ENCODE data around the gene KIF17. TPM values are rescaled to one million over a fixed set of nuclear protein-coding genes. Genes with fewer than 3 reads are reported as not detected.
"Not testable (repeated sequence)": the region's sequence is repeated elsewhere in the genome, so short reads cannot be mapped to it uniquely, and the experiment has no call there.

Gene KIF17
- total and polyA plus RNA-seq, 4 donors = 3.9 to 12.6 (median 6.7) TPM

DNA sequence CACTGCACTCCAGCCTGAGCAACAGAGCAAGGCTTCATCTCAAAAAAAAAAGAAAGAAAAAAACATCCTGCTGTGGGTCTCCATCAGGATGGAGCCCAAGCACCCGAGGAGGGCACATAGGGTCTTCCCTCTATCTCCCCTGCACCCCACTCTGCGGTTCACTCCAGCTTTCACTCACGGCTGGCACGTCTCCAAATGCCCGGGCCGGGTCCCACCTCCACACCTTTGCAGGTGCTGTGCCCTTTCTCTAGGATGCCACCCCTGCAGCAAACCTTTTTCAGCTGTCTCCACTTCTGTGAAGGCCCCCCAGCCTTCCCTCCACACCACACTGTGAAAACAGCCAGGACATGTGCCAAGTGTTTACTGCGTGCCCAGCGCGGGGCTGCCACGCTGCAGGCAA lies 34.2 kb downstream of the KIF17 start:
- Histone ChIP-seq H3K4me3 (ENCODE audit: low read depth, low read length) (no peak overlapping the region), H3K27ac (ENCODE audit: low read depth, low read length) (no peak overlapping the region), H3K9me3 (ENCODE audit: control insufficient read depth, insufficient read depth, low read length) (no peaks in the 10 kb centered on the region), H3K4me1 (ENCODE audit: control insufficient read depth, insufficient read depth, low read length) (peaks cover 16% of the 10 kb centered on the region), H3K36me3 (ENCODE audit: control insufficient read depth, insufficient read depth, low read length) (peaks cover 55% of the 10 kb centered on the region), H3K27me3 (ENCODE audit: control insufficient read depth, insufficient read depth, low read length) (no peaks in the 10 kb centered on the region)
- no peak for DNase-seq (ENCODE audit: low read depth in 4 of 6, low spot score in 6 of 6)
- 80% methylated on average over 6 of the region's 10 CpGs for WGBS (ENCODE audit: insufficient coverage)

DNA sequence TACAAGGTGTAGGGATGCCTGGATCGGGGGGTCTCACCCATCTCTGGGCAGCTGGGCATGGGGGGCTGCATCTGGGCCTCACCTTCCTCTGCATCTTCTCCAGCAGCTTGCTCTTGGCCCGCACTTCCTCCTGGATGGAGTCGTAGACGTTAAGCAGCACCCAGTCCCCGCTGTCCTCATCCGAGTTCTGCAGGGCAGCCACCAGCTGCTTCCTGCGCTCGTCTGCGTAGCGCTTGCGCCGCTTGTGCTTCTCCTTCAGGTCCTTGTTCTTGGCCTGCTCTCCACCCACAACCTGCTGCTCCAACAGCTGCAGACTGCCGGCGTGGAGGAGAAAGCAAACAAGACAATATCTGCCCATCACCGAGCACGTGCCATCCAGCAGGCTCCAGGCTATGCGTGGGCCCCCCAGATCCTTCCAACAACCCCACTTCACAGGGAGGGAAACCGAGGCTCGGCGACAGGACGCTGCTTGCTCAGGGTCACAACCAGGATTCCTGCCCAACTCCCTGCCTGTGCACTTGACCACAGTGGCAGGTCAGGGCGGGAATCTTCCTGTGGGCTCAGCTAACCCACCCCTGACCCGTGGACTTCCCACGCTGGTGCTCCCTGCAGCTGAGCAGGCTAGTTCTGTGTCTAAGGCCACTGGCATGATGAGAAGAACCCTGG lies 35.1 kb downstream of the KIF17 start:
- no peak overlapping the region for H3K27ac ChIP-seq (ENCODE audit: low read depth, low read length)
- no peaks in the 10 kb centered on the region for H3K9me3 ChIP-seq (ENCODE audit: control insufficient read depth, insufficient read depth, low read length)
- WGBS (ENCODE audit: insufficient coverage) = 88% methylated on average over 24 of the region's 24 CpGs
- DNase-seq (ENCODE audit: low read depth in 4 of 6, low spot score in 6 of 6) = no peak
- H3K4me3 ChIP-seq (ENCODE audit: low read depth, low read length) = no peak overlapping the region
- H3K4me1 ChIP-seq (ENCODE audit: control insufficient read depth, insufficient read depth, low read length) = peaks cover 16% of the 10 kb centered on the region
- H3K36me3 ChIP-seq (ENCODE audit: control insufficient read depth, insufficient read depth, low read length) = peaks cover 50% of the 10 kb centered on the region
- H3K27me3 ChIP-seq (ENCODE audit: control insufficient read depth, insufficient read depth, low read length) = no peaks in the 10 kb centered on the region

DNA sequence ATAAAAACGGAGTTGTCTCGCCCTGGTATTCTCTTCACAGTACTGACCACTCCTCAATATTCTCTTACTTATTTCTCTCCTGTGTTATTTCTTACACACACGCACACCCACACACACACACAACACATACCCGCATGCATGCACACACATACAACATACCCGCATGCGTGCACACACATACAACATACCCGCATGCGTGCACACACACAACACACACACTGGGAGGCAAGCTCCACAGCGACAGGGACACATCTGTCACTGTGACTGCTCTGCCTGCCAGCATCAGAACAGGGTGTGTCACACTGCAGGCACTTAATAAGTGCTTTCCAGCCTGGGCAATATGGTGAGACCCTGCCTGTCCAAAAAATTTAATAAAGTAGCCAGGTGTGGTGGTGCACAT lies 35.8 kb downstream of the KIF17 start:
- Histone ChIP-seq H3K27me3 (ENCODE audit: control insufficient read depth, insufficient read depth, low read length) (no peaks in the 10 kb centered on the region), H3K27ac (ENCODE audit: low read depth, low read length) (no peak overlapping the region), H3K4me3 (ENCODE audit: low read depth, low read length) (no peak overlapping the region), H3K36me3 (ENCODE audit: control insufficient read depth, insufficient read depth, low read length) (peaks cover 43% of the 10 kb centered on the region), H3K9me3 (ENCODE audit: control insufficient read depth, insufficient read depth, low read length) (no peaks in the 10 kb centered on the region), H3K4me1 (ENCODE audit: control insufficient read depth, insufficient read depth, low read length) (peaks cover 16% of the 10 kb centered on the region)
- no peak for DNase-seq (ENCODE audit: low read depth in 4 of 6, low spot score in 6 of 6)
- 95% methylated on average over 9 of the region's 9 CpGs for WGBS (ENCODE audit: insufficient coverage)

DNA sequence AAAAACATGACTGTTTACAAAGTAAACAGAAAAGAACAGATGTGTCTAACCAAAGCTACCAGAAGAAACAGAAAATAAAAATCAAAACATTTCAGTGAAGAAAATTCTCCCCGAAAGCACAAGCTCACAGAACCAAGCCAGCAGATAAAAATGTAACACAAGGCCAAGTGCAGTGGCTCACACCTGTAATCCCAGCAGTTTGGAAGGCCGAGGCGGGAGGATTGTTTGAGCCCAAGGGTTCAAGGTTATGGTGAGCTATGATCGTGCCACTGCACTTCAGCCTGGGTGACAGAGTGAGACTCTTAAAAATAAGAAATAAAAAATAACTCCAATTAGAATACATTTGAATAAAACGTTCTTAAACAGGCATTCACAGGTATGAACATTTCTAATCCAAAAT lies 37.5 kb downstream of the KIF17 start:
- H3K27ac ChIP-seq (ENCODE audit: low read depth, low read length) = no peak overlapping the region
- no peaks in the 10 kb centered on the region for H3K9me3 ChIP-seq (ENCODE audit: control insufficient read depth, insufficient read depth, low read length)
- WGBS (ENCODE audit: insufficient coverage) = no CpG with 5 or more reads among the region's 5 CpGs
- H3K4me3 ChIP-seq (ENCODE audit: low read depth, low read length) = no peak overlapping the region
- peaks cover 30% of the 10 kb centered on the region for H3K36me3 ChIP-seq (ENCODE audit: control insufficient read depth, insufficient read depth, low read length)
- peaks cover 6% of the 10 kb centered on the region for H3K4me1 ChIP-seq (ENCODE audit: control insufficient read depth, insufficient read depth, low read length)
- no peak for DNase-seq (ENCODE audit: low read depth in 4 of 6, low spot score in 6 of 6)
- H3K27me3 ChIP-seq (ENCODE audit: control insufficient read depth, insufficient read depth, low read length) = no peaks in the 10 kb centered on the region

DNA sequence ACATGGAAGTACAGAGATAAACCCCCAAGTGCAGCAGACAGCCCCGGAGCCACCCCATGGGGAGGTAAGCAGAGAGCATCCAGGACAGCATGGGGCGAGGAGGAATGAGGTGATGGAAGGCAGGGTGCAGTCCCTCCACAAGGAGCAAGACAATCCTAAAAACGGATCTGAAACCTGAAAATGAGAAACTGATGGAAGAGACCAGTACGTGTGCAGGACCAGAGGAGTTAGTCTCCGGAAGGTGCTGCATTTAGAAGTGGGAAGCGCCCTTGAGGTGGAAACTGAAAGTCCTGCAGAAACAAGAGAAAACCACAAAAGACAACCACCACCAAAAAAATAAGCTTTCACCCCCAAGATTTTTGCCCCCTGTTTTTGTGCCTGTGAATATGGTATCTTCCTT lies 39.2 kb downstream of the KIF17 start:
- Histone ChIP-seq H3K27me3 (ENCODE audit: control insufficient read depth, insufficient read depth, low read length) (no peaks in the 10 kb centered on the region), H3K4me1 (ENCODE audit: control insufficient read depth, insufficient read depth, low read length) (no peaks in the 10 kb centered on the region)

DNA sequence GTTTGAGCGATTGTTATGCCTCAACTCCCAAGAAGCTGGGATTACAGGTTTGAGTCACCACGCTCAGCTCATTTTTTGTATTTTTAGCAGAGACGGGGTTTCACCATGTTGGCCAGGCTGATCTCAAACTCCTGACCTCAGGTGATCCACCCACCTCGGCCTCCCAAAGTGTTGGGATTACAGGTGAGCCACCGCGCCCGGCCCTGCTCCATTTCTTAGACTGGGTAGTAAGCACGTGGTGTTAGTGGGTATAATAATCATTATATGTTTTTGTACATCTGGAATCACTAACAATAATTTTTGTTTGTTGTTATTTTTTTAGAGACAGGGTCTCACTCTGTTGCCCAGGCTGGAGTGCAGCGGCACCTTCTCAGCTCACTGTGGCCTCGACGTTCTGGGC lies 44.2 kb downstream of the KIF17 start:
- 95% methylated on average over 4 of the region's 11 CpGs for WGBS (ENCODE audit: insufficient coverage)
- not testable (repeated sequence) for H3K9me3 ChIP-seq (ENCODE audit: control insufficient read depth, insufficient read depth, low read length); DNase-seq (ENCODE audit: low read depth in 4 of 6, low spot score in 6 of 6); H3K4me1 ChIP-seq (ENCODE audit: control insufficient read depth, insufficient read depth, low read length); H3K27me3 ChIP-seq (ENCODE audit: control insufficient read depth, insufficient read depth, low read length); H3K27ac ChIP-seq (ENCODE audit: low read depth, low read length); H3K4me3 ChIP-seq (ENCODE audit: low read depth, low read length)
- H3K36me3 ChIP-seq (ENCODE audit: control insufficient read depth, insufficient read depth, low read length) = peaks cover 25% of the 10 kb centered on the region

More for the DNA sequence above, 39.2 kb downstream of the KIF17 start:
- Histone ChIP-seq H3K27ac (ENCODE audit: low read depth, low read length) (no peak overlapping the region), H3K36me3 (ENCODE audit: control insufficient read depth, insufficient read depth, low read length) (peaks cover 16% of the 10 kb centered on the region), H3K4me3 (ENCODE audit: low read depth, low read length) (no peak overlapping the region), H3K9me3 (ENCODE audit: control insufficient read depth, insufficient read depth, low read length) (no peaks in the 10 kb centered on the region)
- 82% methylated on average over 2 of the region's 6 CpGs for WGBS (ENCODE audit: insufficient coverage)
- no peak for DNase-seq (ENCODE audit: low read depth in 4 of 6, low spot score in 6 of 6)

DNA sequence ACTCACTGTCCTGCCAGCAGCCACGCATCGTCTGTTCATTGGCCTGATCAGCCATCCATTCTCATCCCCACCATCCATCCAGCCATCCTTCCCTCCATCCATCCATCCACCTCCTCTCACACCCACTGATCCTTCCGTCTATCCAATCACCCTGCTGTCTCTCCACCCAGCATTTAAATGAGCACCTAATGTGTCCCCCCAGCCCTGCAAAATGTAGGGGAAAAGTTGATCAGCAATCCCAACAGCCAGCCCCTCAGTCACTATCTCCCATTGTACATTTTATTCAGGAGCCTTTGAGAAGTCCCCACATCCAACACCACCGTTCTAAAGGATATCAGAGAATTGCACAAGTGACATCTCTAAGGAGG lies 45.6 kb downstream of the KIF17 start:
- Histone ChIP-seq H3K9me3 (ENCODE audit: control insufficient read depth, insufficient read depth, low read length) (no peaks in the 10 kb centered on the region), H3K4me3 (ENCODE audit: low read depth, low read length) (no peak overlapping the region), H3K36me3 (ENCODE audit: control insufficient read depth, insufficient read depth, low read length) (peaks cover 25% of the 10 kb centered on the region), H3K27ac (ENCODE audit: low read depth, low read length) (no peak overlapping the region), H3K4me1 (ENCODE audit: control insufficient read depth, insufficient read depth, low read length) (no peaks in the 10 kb centered on the region), H3K27me3 (ENCODE audit: control insufficient read depth, insufficient read depth, low read length) (no peaks in the 10 kb centered on the region)
- WGBS (ENCODE audit: insufficient coverage) = 86% methylated on average over 4 of the region's 4 CpGs
- no peak for DNase-seq (ENCODE audit: low read depth in 4 of 6, low spot score in 6 of 6)

DNA sequence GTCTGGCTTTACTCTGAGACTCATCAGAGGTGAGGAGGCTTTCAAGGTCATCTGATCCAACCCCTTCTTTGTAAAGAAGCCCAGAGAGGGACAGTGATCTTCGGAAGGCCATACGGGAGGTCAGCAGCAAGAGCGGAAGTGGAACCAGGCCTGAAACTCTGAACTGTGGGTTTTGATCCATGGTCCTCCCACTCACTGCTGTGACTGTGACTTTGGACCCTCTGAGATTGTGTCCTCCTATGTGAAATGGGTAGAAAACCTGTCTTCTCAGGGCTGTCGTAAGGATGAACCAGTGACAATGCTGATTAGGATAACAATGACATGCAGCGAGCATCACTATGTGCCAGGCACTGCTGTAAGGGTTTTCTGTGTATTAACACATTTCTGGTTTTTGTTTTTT lies 46.9 kb downstream of the KIF17 start:
- Histone ChIP-seq H3K36me3 (ENCODE audit: control insufficient read depth, insufficient read depth, low read length) (peaks cover 29% of the 10 kb centered on the region), H3K4me3 (ENCODE audit: low read depth, low read length) (no peak overlapping the region), H3K27ac (ENCODE audit: low read depth, low read length) (no peak overlapping the region), H3K27me3 (ENCODE audit: control insufficient read depth, insufficient read depth, low read length) (no peaks in the 10 kb centered on the region), H3K9me3 (ENCODE audit: control insufficient read depth, insufficient read depth, low read length) (no peaks in the 10 kb centered on the region), H3K4me1 (ENCODE audit: control insufficient read depth, insufficient read depth, low read length) (no peaks in the 10 kb centered on the region)
- 87% methylated on average over 5 of the region's 5 CpGs for WGBS (ENCODE audit: insufficient coverage)
- DNase-seq (ENCODE audit: low read depth in 4 of 6, low spot score in 6 of 6) = no peak

DNA sequence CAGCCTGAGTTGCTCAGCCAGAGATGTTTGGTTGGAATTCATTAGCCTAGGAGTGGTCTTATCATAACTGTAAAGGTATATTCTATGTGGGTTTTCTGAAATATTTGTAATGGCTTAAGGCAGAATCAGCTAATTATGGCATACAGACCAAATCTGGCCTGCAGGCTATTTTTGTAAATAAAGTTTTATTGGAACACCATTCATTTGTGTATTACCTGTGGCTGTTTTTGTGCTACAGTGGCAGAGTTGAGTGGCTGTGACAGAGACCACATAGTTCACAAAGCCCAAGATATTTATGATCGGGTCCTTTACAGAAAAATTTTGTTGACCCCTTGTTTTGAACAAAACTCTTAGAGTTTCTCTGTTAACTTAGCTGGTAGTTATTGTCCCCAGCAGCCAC lies 49.2 kb downstream of the KIF17 start:
- no peaks in the 10 kb centered on the region for H3K27me3 ChIP-seq (ENCODE audit: control insufficient read depth, insufficient read depth, low read length)
- no peak overlapping the region for H3K27ac ChIP-seq (ENCODE audit: low read depth, low read length)
- no peak for DNase-seq (ENCODE audit: low read depth in 4 of 6, low spot score in 6 of 6)
- WGBS (ENCODE audit: insufficient coverage) = 100% methylated on average over 1 of the region's 1 CpG
- H3K9me3 ChIP-seq (ENCODE audit: control insufficient read depth, insufficient read depth, low read length) = no peaks in the 10 kb centered on the region
- no peak overlapping the region for H3K4me3 ChIP-seq (ENCODE audit: low read depth, low read length)
- H3K36me3 ChIP-seq (ENCODE audit: control insufficient read depth, insufficient read depth, low read length) = peaks cover 35% of the 10 kb centered on the region
- H3K4me1 ChIP-seq (ENCODE audit: control insufficient read depth, insufficient read depth, low read length) = no peaks in the 10 kb centered on the region

DNA sequence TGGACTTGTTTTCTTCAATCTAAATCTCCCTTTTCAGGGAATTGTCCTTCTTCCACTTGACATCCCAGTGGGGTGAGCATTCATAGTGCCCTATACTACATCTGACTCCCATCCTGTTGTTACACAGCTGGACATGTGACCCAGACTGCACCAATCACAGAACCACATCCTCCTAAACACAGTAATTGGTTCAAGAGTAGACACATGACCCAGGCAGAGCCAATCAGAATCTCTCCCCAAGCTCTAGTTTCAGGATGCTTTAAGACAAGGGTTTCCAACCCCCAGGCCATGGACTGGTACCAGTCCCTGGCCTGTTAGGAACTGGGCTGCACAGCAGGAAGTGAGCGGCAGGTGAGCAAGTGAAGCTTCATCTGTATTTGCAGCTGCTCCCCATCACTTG lies 51.0 kb downstream of the KIF17 start:
- peaks cover 29% of the 10 kb centered on the region for H3K36me3 ChIP-seq (ENCODE audit: control insufficient read depth, insufficient read depth, low read length)
- H3K27me3 ChIP-seq (ENCODE audit: control insufficient read depth, insufficient read depth, low read length) = no peaks in the 10 kb centered on the region
- H3K4me1 ChIP-seq (ENCODE audit: control insufficient read depth, insufficient read depth, low read length) = peaks cover 8% of the 10 kb centered on the region
- no peak overlapping the region for H3K4me3 ChIP-seq (ENCODE audit: low read depth, low read length)
- DNase-seq (ENCODE audit: low read depth in 4 of 6, low spot score in 6 of 6) = no peak
- H3K9me3 ChIP-seq (ENCODE audit: control insufficient read depth, insufficient read depth, low read length) = no peaks in the 10 kb centered on the region
- no peak overlapping the region for H3K27ac ChIP-seq (ENCODE audit: low read depth, low read length)
- 100% methylated on average over 1 of the region's 1 CpG for WGBS (ENCODE audit: insufficient coverage)

All from spinal cord (tissue), 10 donors.